Measurements from ENCODE around the gene ITGB2. TPM values are rescaled to one million over a fixed set of nuclear protein-coding genes. Genes with fewer than 3 reads are reported as not detected.
"Not testable (repeated sequence)": the region's sequence is repeated elsewhere in the genome, so short reads cannot be mapped to it uniquely, and the experiment has no call there.

ITGB2 gene
- total RNA-seq, 1 donor from 2014 or later = 35.7 TPM

DNA sequence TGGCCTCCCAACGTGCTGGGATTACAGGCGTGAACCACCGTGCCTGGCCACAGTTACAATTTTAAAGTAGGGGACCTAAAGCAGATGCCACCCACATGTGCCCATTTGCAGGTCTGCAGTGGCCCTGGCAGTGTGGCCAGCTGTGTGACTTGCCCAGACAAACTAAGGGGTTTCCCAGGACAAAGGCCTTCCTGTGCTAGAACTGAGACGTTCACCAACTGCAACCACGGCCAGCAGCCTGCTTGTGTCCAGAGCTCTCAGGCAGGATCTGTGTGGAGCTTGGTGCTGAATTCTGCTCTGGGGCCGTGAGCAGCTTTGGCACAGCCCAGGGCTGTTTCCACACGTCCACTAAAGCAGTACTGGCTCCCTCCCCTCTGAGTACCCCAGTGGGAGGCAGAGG lies 36.6 kb downstream of the ITGB2 start:
- DNase-seq (ENCODE audit: low spot score) = no peak

DNA sequence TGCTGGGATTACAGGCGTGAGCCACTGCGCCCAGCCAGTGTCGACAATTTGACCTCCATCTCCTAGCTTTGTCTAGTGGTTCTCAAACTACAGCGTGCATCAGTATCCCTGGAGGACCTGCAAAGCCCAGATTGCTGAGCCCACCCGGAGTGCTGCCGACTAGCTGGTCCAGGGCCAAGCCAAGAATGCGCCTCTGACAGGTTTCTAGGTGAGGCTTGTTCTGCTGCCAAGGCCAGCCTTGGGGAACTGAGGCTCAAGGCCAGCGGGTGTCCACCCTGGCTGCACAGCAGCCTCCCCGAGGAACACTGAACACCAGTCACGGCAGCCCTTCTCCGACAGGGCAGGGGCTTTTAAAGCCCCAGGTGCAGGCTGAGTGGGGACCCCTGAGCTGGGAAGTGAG lies 37.4 kb downstream of the ITGB2 start:
- DNase-seq (ENCODE audit: low spot score) = no peak

DNA sequence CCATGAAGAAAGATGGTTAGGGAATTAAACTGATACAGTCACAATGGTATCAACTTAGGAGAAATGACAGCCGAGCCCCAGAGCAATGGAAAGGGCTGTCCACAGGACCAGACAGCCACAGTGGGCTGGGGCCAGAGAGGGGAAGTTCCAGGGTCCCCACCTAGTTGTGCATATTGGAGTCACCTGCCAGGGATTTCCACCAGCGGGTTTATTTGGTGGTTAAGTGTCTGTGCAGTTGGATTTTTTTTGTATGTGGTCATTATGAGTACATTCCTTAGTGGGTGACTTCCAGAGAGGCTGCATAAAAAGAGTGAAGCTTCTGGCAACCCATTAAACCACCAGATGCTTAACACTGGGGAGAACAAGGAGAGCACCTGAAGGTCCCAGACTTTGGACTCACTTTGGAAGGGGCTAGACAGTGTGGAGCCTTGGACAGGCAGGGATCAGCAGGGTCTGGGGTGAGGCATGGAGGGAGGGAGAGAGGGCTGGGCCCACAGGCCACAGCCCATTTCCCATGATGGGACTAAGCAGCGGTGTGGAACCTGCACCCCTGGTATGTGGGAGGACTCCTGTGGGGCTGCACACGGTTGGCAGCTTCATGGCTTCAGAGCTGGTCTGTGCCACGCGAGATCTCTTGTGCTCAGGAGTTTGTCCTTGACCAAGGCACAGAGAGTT lies 39.4 kb downstream of the ITGB2 start:
- no peak for DNase-seq (ENCODE audit: low spot score)

DNA sequence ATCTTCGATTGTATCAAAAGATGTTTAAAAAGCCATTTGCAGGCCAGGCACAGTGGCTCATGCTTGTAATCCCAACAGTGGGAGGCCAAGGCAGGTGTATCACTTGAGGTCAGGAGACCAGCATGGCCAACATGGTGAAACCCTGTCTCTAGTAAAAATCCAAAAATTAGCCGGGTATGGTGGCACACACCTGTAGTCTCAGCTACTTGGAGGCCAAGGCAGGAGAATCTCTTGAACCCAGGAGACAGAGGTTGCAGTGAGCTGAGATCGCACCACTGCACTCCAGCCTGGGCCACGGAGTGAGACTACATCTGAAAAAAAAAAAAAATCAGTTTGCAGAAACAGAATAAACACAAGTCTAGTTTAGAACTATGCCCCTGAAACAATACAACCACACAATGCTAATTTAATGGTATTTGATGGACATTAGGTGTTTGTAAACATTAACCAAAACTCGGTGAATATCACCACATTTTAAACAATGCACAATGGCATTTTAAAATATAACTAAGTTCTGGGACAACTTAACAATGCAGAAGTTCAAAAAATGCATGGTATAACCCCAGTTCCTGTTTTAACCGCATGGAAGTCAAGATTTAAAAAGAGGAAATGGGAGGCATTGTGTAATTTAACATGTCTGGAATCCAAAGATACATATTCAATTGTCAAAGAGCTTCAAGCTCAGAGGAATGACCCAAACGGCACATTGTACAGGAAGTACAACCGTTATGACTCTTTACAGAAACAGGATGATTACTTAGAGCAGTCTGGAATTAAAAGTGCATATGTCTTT lies 40.1 kb downstream of the ITGB2 start:
- DNase-seq (ENCODE audit: low spot score) = no peak

DNA sequence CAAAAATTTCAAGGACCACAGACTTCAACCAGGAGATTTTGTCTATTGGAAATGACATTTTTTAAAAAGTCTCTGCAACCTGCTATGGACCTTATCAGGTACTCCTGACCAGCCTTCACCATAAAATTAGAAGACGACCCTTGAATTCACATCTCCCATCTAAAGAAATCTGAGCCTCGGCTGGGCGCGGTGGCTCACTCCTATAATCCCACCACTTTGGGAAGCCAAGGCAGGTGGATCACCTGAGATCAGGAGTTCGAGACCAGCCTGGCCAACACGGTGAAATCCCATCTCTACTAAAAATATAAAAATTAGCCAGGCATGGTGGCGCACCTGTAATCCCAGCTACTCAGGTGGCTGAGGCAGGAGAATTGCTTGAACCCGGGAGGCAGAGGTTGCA lies 41.5 kb downstream of the ITGB2 start:
- DNase-seq (ENCODE audit: low spot score) = not testable (repeated sequence)

DNA sequence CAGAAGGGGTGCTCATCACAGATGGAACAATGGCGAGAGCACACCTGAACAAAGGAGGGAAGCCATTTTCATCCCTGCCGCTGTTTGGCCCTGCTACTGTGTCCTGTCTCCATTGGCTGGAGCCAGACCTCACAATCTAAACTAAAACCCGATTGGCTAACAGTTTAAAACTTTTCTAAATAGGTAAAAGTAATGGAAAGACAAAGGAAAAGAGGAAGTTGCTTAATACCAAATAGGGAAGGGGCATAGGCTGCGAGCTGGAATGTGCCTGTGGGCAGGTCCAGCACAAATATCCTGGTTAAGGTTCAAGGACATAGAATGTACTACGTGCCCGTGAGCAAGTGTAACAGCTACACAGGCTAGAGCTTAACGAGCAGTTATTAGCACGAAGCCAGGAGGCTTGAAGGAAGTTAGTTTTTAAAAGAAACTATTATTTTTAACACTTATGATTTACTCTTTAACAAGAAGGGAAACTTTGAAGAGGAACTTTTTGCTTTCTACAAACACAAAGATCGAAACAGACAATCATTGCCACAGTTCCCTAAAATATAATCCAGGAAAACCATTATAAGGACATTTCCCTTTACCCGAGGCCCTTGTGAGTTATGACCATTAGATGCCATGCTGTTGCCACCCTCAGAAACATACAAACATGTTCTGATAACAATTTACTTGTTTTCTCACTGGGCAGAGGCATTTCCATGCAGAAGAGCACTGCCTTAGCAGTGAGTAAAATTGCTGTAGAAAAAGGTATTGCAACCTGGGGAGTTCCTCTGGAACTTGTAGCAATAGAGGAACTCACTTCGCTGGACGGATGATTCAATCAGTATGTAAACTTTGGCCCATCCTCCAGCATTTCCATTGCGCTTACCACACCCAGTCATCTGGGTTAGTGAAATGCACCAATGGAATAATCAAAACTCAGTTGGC lies 42.4 kb downstream of the ITGB2 start:
- DNase-seq (ENCODE audit: low spot score) = no peak

DNA sequence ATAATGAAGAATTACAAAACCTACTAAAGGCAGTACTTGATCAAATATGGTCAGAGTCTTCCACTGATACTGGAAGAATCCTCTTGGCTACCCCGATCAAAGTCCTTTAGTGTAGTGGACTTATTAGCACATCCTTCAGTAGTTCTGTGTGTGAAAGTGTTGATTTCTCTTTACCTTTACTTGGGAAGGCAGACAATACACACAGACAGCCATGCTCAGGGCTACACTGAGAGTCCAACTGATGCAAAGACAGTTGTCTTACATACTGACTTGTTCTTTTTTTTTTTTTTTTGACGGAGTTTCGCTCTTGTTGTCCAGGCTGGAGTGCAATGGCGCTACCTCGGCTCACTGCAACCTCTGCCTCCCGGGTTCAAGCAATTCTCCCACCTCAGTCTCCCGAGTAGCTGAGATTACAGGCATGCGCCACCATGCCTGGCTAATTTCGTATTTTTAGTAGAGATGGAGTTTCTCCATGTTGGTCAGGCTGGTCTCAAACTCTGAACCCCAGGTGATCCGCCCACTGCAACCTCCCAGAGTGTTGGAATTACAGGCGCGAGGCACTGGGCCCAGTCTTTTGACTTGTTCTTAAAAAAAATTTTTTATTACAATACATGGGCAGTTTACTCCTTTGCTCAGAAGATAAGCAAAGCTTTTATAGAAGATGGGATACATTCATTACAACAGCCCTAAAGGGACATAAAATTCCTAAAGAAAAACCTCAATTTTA lies 43.7 kb downstream of the ITGB2 start:
- DNase-seq (ENCODE audit: low spot score) = no peak

DNA sequence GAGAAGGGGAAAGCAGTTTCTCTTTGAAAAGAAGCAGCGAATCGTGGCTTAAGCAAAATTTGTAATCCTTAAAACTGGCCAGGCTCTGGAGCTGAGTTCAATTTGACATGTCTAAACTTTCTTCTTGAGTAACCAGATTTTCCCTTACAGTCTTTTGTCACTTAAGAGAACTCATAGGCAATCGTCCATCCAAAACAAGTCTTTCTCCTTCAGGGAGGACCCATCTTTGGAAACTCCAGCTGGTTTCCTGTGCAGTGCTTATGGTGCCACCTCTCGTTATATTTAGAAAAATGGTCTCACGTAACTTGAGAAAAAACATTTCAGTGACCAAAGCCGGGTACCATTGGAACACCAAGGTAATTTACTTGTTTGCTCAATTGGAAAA lies 45.4 kb downstream of the ITGB2 start:
- DNase-seq (ENCODE audit: low spot score) = no peak

DNA sequence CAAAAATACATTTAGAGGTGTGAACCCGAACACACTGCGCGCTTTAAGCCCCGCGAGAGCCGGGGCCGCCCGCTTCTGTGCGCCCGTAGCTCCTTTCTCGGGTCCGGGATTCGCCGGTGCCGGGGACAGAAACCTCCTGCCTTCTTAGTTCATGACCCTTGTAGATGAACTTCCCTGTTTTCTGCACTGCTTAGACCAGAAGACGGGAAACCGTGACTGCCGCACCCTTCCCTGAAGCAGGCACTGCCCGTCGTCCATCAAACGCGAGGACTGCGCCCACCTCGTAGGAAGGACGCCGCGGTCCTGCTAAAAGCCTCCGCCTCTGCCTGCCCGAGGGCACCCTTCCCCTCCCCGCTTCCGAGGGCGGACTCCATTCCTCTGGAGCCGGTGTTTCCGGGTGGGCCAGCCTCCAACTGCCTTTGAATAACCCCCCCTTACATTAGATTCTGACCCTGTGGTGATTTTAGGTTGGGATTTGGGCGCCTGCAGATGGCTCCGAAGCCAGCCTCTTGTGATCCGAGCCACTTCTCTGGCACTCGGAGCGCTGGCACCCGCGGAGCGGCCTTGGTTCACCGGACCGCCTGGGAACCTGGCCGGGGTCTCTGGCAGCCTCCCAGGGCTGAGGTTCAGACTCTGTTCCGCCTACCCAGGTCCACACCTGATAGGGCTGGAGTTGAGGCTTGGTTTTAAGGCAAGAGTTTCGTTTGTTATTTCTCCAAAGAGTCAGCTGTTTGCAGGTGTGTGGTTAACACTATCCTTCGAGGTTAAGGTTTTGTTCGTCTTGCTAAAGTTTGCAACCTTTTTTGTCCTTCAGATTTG lies 46.0 kb downstream of the ITGB2 start:
- DNase-seq (ENCODE audit: low spot score) = peak; percentile 69

DNA sequence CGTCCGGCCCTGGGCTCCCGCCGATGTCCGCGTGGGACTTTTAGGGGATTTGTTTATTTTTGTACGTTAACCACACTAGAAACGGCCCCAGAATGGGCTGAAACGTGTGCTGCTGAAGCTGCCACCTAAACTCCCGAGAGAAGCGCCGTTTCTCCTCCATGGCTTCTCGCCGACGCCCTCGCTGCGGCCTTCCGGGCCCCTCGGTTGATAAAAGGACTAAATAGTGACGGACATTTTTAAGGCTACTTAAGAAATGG lies 46.5 kb downstream of the ITGB2 start:
- DNase-seq (ENCODE audit: low spot score) = no peak

DNA sequence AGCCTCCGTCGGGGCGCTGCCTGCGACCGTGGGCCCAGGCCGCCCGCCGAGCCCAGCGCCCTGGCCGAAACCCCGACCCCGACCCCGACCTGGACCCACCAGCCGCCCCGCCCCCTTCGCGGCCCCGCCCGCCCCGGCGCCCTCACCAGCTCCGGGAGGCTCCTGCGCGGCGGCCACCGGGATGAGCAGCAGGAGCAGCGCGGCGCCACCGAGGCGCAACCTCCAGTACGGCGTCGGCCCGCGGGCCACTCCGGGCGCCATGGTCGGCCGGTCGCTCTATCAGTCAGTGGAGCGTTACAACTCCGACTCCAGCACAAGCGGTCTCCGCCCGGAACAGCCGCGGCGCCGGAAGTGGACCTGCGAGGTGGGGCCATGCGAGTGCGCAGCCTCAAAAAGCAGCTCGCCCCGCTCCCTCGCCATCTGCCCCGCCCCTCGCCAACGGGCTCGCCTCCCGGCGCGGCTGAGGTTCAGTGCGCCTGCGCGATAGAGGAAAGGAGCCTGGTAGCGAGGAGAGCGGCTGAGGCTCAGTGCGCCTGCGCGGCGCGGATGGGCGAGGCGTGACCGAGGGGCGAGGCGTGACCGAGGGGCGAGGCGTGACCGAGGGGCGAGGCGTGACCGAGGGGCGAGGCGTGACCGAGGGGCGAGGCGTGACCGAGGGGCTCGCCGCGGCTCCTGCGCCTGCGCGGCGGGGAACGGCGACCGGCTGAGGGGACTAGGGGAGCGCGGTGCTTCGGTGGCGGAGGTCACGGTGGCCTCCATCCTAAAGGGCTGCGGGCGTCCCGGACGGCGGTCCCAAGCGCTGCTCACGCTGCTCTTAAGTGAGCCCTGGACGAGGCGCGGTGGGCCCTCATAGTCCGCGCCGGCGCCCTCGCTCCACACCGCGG lies 47.1 kb downstream of the ITGB2 start, which contains the start of gene PTTG1IP:
PTTG1IP (minus strand) TSS at position 335 of the 884 bp plus-strand sequence; CDS start at position 261, 74 bp downstream.
- DNase-seq (ENCODE audit: low spot score) = peak; percentile 99

DNA sequence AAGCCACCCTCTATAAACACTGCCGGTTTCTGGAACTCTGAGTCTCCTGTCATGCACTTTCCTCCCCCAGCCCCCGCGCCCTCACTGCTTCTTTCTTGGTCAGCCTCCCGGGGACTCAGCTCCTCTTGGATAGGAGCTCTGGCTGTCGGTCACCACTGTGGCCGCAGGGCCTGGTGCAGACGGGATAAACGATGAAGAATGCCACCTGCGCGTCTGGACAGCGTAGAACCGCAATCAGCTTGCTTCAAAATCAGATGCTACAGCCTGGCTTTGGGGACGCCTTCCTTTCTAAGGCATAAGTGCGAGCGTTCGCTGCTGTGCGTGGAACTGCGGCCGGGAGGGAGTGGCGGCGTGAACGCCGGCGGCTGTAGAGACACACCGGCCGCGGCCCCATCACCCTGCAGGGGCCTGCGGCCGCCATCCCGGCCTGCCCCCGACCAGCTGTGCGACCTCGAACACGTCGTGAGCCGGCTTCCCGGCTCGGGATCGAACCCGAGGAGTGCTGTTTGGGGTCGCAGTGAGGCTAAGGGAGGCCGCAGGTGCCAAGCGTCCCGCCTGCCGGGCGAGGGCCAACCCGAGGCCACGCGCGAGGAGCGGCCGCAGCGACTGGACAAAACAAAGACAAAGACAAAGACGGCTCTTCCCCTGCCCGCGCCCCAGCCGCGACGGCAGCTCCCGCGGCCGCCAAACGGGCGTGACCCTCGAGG lies 47.9 kb downstream of the ITGB2 start:
- no peak for DNase-seq (ENCODE audit: low spot score)

DNA sequence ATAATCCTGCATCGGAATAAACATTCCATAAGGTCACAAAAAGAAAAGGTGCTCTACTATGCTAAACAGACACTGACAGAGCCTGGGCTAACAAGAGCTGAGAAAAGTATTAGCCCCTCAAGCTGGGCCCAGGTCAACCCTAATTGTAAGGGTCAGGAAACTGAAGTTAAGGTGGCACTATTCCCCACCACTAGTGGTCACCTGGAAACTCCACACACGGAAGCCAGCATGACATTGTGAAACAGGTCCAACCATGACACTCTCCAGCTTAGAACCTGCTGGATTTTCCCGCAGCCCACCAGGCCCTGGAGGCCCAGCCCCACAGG lies 48.4 kb downstream of the ITGB2 start:
- no peak for DNase-seq (ENCODE audit: low spot score)

DNA sequence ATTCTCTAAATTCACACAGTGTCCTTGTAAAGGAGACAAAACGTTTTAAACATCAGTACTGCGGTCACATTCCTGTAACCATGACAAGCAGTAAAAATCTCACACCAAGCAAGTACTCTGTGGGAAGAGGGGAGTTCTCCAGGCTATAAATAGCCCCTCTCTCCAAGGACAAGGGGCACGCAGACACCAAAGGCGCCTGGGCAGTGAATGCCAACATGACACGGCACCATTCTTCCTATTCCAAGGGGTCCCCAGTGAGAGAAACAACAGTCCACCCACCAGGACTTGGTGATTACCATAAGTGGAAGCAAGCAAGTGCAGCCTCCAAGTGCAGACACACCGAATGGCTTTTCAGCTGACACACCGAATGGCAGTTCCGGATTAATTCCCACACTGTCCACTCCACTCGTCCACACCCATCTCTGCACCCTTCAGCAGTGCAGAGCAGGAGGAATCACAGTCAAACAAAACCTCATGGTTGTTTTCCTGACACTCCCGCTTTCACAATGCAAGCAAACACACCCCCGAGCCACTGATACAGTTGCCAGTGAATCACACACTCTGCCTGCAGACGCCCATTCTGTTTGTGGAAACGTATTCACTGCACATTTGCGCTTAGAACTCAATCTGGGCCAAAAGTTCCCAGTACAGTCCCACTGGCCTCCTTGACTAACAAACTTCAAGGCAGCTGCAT lies 49.0 kb downstream of the ITGB2 start:
- peak; percentile 65 for DNase-seq (ENCODE audit: low spot score)

DNA sequence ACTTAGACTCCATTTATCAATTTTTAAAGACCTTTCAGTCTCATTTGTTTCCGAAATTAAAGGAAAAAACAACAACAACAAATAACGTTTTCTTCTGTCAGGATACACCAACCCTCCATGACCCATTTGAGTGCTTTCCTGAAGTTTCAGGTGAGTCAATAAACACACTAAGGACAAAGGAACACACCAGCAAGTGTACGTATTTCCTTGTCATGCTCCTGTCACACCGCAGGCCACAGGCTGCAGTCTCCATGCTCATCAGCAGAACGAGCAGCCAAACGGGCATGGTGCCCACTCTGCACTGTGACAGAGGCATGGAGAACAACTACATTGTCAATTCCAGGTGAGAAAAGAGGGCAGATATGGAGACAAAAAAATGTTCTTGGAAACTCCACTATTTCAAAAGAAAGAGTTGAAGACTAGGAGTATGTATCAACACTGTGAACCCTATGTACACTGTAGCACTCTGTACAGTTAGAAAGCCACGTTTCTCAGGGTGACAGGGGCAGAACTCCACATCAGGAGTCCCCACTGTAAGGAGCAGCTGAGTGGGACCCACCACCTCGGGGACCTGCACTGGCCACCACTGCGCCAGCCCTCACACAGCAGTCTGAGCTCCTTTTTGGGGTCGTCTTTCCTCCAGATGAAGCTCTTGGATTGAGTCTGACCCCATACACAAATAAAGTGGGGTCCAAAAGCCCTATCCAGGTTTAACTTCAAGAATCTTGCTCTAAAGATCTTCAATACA lies 49.8 kb downstream of the ITGB2 start:
- no peak for DNase-seq (ENCODE audit: low spot score)

DNA sequence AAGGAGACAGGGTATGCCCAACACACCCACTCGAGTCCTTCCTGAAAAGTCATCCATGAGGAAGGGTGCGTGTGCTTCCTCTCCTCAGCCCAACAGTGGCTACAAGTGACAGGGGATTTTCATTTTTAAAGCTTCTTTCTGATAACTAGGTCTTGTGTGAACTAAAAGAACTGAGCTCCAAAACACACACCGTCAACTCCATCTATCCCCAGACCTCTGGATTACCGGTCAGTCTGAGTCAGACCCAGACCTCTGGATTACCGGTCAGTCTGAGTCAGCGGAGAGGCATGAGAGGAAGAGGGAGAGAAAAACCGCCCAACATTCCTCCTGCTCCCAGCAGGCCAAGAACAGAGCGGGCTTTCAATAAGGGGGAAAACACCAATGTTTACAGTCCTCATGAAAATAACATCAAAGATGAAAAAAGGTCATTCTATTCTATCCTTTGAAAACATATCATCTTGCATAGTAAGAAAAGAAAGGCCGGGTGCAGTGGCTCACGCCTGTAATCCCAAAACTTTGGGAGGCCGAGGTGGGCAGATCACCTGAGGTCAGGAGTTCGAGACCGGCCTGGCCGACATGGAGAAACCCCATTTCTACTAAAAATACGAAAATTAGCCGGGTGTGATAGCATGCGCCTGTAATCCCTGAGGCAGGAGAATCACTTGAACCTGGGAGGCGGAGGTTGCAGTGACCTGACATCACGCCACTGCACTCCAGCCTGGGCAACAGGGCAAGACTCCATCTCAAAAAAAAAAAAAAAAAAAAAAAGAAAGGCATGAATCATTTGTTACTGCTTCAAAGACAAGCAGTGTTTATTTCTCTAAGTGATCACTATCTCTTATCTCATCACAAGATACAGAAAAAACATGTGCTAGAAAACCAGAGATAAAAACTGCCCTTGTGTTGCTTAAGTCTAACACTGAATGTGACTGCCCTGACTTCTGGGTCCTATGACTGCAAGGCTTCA lies 50.6 kb downstream of the ITGB2 start:
- DNase-seq (ENCODE audit: low spot score) = no peak

DNA sequence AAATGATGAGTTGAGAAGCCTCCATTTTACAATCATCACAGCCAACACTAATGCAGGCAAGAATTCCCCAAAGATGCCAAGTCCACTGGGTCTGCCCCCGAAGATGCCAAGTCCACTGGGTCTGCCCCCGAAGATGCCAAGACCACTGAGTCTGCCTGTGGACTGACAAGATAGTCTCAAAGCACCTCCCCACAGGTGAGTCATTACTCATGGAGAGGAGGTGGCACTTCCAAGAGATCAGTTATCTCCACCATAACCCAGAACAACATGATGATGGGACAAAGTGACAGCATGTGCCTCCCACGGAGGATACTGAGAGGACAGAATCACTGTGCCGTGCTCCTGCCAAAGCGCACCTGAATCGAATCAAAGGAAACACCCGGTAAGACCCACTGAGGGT lies 52.0 kb downstream of the ITGB2 start:
- no peak for DNase-seq (ENCODE audit: low spot score)

All from ureter (tissue), 1 donor.